Measurements from ENCODE around the gene CDR2. TPM values are rescaled to one million over a fixed set of nuclear protein-coding genes. Genes with fewer than 3 reads are reported as not detected.
A peak's percentile ranks its signal among the peaks of the same experiment; 100 is the strongest.

CDR2 gene
- total RNA-seq, 1 experiment from 2014 or later, result 14.7 TPM

DNA sequence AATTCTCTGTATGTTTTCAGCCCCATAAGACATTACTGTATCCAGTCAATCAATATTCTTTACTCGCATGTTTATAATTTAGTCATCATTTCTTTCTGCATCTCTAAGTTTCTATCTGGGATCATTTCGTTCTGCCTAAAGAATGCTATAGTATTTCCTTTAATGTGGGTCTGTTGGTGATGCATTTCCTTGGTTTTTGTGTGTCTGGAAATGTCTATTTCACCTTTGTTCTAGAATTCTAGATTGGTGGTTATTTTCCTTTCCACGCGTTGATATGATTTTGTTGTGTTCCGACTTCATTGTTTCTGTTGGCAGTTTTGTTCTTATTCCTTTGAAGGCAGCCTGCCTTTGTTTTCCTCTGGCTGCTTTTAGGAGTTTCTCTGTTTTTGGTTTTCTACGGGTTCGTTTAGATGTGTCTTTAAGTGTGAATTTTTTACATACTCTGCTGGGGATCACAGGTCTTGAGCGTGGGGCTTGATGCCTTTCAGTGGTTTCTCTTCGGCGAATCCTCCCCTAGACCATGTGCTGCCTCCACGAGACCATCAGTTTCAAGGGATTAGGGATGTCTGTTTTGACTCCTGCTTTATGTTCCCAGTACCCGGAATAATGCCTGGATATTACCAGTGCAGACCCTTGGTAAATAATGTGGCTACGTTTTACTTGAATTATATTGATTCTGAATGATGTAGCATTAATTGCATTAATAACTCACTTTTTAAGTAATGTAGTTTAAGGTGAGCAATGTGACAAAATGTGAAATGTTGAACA lies 53.7 kb downstream of the CDR2 start:
- ChIA-PET POLR2A (ENCODE audit: unreplicated experiment) (no interaction called here), CTCF (interaction anchor here (0.5 kb wide), 1 partner anchor 761 kb away, joined by 8 read pairs; no protein-coding TSS in a partner anchor)
- no peak for ATAC-seq
- no peaks in the 10 kb centered on the region for H3K4me1 ChIP-seq (ENCODE audit: insufficient read depth, low read length)
- DNase-seq, result no peak
- intact Hi-C loops (cut with micrococcal nuclease), result loop anchor here (5.0 to 10.0 kb wide), 2 partner anchors 54 to 1163 kb away; partner anchors contain the start of genes CDR2 and LDAF1
- H3F3A ChIP-seq (ENCODE audit: low read length, unreplicated experiment), result no peaks in the 10 kb centered on the region
- H2AFZ ChIP-seq (ENCODE audit: low read length), result no peak overlapping the region
- no peak overlapping the region for H3K27ac ChIP-seq (ENCODE audit: low read length)
- H3K27me3 ChIP-seq (ENCODE audit: low read length), result no peaks in the 10 kb centered on the region
- H3K79me2 ChIP-seq (ENCODE audit: low read length), result no peaks in the 10 kb centered on the region
- H3K9me3 ChIP-seq (ENCODE audit: low read length), result no peaks in the 10 kb centered on the region
- H4K20me1 ChIP-seq (ENCODE audit: low read length), result no peaks in the 10 kb centered on the region
- no peaks in the 10 kb centered on the region for H3K9me2 ChIP-seq (replicated peaks; ENCODE audit: low read length)
- no peak overlapping the region for H3K4me3 ChIP-seq (ENCODE audit: low read length)
- H3K9ac ChIP-seq (ENCODE audit: low read length), result no peak overlapping the region
- TF ChIP-seq EZH2 (IDR thresholded peaks at IDR 0.05; ENCODE audit: low read length, unreplicated experiment) (no peak), EZH2phosphoT487 (IDR thresholded peaks at IDR 0.05; ENCODE audit: borderline replicate concordance, low read length) (no peak)
- TF ChIP-seq, protein P1, sequence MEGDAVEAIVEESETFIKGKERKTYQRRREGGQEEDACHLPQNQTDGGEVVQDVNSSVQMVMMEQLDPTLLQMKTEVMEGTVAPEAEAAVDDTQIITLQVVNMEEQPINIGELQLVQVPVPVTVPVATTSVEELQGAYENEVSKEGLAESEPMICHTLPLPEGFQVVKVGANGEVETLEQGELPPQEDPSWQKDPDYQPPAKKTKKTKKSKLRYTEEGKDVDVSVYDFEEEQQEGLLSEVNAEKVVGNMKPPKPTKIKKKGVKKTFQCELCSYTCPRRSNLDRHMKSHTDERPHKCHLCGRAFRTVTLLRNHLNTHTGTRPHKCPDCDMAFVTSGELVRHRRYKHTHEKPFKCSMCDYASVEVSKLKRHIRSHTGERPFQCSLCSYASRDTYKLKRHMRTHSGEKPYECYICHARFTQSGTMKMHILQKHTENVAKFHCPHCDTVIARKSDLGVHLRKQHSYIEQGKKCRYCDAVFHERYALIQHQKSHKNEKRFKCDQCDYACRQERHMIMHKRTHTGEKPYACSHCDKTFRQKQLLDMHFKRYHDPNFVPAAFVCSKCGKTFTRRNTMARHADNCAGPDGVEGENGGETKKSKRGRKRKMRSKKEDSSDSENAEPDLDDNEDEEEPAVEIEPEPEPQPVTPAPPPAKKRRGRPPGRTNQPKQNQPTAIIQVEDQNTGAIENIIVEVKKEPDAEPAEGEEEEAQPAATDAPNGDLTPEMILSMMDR (conservative IDR thresholded peaks at IDR 0.05; ENCODE audit: low read depth, low read length), result no peak
- H3K36me3 ChIP-seq (ENCODE audit: low read depth, low read length), result peaks cover 18% of the 10 kb centered on the region; the same call in 1 of the 2 replicates
- no TSS peak for BruUV-seq (replicated peaks)
- H3K4me2 ChIP-seq (ENCODE audit: low read length), result no peak overlapping the region

DNA sequence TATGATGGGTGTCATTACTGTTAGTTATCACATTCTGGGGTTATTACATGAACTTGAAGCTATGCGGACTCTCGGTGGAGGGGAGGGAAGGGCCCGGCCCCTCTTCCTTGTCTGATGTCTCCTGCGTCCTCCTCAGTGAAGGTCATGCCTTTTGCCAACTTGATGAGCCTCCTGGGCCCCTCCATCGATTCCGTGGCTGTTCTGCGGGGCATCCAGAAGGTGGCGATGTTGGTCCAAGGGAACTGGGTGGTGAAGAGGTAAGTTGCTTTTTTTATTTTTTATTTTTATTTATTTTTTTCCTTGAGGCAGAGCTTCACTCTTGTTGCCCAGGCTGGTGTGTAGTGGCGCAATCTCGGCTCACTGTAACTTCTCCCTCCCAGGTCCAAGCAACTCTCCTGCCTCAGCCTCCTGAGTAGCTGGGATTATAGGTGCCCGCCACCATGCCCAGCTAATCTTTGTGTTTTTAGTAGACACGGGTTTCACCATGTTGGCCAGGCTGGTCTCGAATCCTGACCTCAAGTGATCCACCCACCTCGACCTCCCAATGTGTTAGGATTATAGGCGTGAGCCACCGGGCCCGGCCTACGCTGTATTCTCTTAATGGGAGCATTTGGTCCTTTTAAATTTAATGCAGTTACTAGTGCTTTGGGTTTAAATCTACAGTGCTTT lies 55.6 kb downstream of the CDR2 start:
- Histone ChIP-seq H3K4me1 (ENCODE audit: insufficient read depth, low read length) (no peaks in the 10 kb centered on the region), H3K4me2 (ENCODE audit: low read length) (no peak overlapping the region), H3K4me3 (ENCODE audit: low read length) (no peak overlapping the region), H4K20me1 (ENCODE audit: low read length) (no peaks in the 10 kb centered on the region), H3K27me3 (ENCODE audit: low read length) (no peaks in the 10 kb centered on the region), H3F3A (ENCODE audit: low read length, unreplicated experiment) (no peaks in the 10 kb centered on the region), H3K79me2 (ENCODE audit: low read length) (no peaks in the 10 kb centered on the region), H3K36me3 (ENCODE audit: low read depth, low read length) (peaks cover 18% of the 10 kb centered on the region; the same call in 1 of the 2 replicates), H3K9me2 (replicated peaks; ENCODE audit: low read length) (no peaks in the 10 kb centered on the region), H3K27ac (ENCODE audit: low read length) (no peak overlapping the region), H3K9me3 (ENCODE audit: low read length) (no peaks in the 10 kb centered on the region), H3K9ac (ENCODE audit: low read length) (no peak overlapping the region), H2AFZ (ENCODE audit: low read length) (no peak overlapping the region)
- TF ChIP-seq, protein P1 (conservative IDR thresholded peaks at IDR 0.05; ENCODE audit: low read depth, low read length), result peak; percentile 52
- TF ChIP-seq EZH2phosphoT487 (IDR thresholded peaks at IDR 0.05; ENCODE audit: borderline replicate concordance, low read length), result no peak
- CTCF ChIA-PET, result interaction anchor here (0.6 kb wide), 1 partner anchor 51 kb away, joined by 3 read pairs; no protein-coding TSS in a partner anchor
- BruUV-seq (replicated peaks), result no TSS peak
- intact Hi-C loops (cut with micrococcal nuclease), result no loop called here
- ATAC-seq, result peak; percentile 42; the same call in 1 of the 2 replicates
- peak; percentile 52 for DNase-seq
- POLR2A ChIA-PET (ENCODE audit: unreplicated experiment), result no interaction called here
